ENCODE measurements around the gene SPAG7. TPM values are rescaled to one million over a fixed set of nuclear protein-coding genes. Genes with fewer than 3 reads are reported as not detected.

Gene SPAG7
- polyA plus RNA-seq (2013, experiment 1 of 2), result 101 TPM
- 98.2 TPM for polyA plus RNA-seq (2013, experiment 2 of 2)

GRCh38 chr17:4967539-4968485, at the start of gene SPAG7:
Gene SPAG7, minus strand, starts transcription at chr17:4967817. Its CDS starts 13 bp downstream, at chr17:4967804.
- peak within 1 kb of the TSS; percentile 99 for H2AK5ac ChIP-seq (ENCODE audit: low read depth, low read length)
- H3K23ac ChIP-seq (ENCODE audit: low read depth, low read length, poor library complexity), result peak within 1 kb of the TSS; percentile 81
- H2BK5ac ChIP-seq (ENCODE audit: low read length), result peak within 1 kb of the TSS; percentile 97
- H3K9me3 ChIP-seq (replicated peaks in 1 of 2; ENCODE audit: control insufficient read depth in 2 of 2, insufficient read depth in 1 of 2, low read depth in 1 of 2, low read length in 2 of 2), result peaks cover 3 to 9% of the 10 kb centered on the region in 2 donors
- no peaks in the 10 kb centered on the region for H3K27me3 ChIP-seq (ENCODE audit: control insufficient read depth in 3 of 3, insufficient read depth in 3 of 3, low read depth in 1 of 3, low read length in 3 of 3)
- peak within 1 kb of the TSS; percentile 99 for H3K18ac ChIP-seq (ENCODE audit: low read length)
- H3K9ac ChIP-seq (ENCODE audit: low read depth, low read length, poor library complexity), result peak within 1 kb of the TSS; percentile 94
- peak within 1 kb of the TSS; percentile 94 for H3K14ac ChIP-seq (ENCODE audit: low read length)
- H2BK15ac ChIP-seq (ENCODE audit: low read length), result peak within 1 kb of the TSS; percentile 98
- peak within 1 kb of the TSS; percentile 95 for H3K4me2 ChIP-seq (ENCODE audit: insufficient read depth, low read length, poor library complexity, severe bottlenecking)
- H2BK120ac ChIP-seq (ENCODE audit: low read depth, low read length), result peak within 1 kb of the TSS; percentile 67
- H4K91ac ChIP-seq (ENCODE audit: low read depth, low read length, poor library complexity), result peak within 1 kb of the TSS; percentile 69
- peaks cover 6 to 15% of the 10 kb centered on the region in 2 donors for H3K4me1 ChIP-seq (ENCODE audit: control insufficient read depth in 2 of 2, insufficient read depth in 1 of 2, low read depth in 1 of 2, low read length in 2 of 2)
- H4K8ac ChIP-seq (ENCODE audit: low read depth, low read length), result peak within 1 kb of the TSS; percentile 99
- peaks cover 8 to 32% of the 10 kb centered on the region in 2 donors for H3K36me3 ChIP-seq (replicated peaks in 1 of 2; ENCODE audit: control insufficient read depth in 2 of 2, insufficient read depth in 2 of 2, low read length in 2 of 2)
- peak within 1 kb of the TSS; percentile 98 for H3K27ac ChIP-seq (replicated peaks; ENCODE audit: low read length)
- peak within 1 kb of the TSS; percentile 67 to 91 for H3K4me3 ChIP-seq (ENCODE audit: low read length in 2 of 2)
- no peak within 1 kb of the TSS for H2BK12ac ChIP-seq (ENCODE audit: low read length)
- WGBS, 2 donors (ENCODE audit: extremely low coverage in 2 of 2, insufficient read length in 2 of 2, insufficient replicate concordance in 1 of 2), result no CpG with 5 or more reads among the region's 66 CpGs
- H3K79me1 ChIP-seq (ENCODE audit: low read depth, low read length), result peaks cover 2% of the 10 kb centered on the region
- peak within 1 kb of the TSS; percentile 84 for H2AFZ ChIP-seq (ENCODE audit: low read length)
- peak; percentile 99 for DNase-seq (ENCODE audit: low spot score)
- H3K4ac ChIP-seq (ENCODE audit: low read length), result peak within 1 kb of the TSS; percentile 90

DNA sequence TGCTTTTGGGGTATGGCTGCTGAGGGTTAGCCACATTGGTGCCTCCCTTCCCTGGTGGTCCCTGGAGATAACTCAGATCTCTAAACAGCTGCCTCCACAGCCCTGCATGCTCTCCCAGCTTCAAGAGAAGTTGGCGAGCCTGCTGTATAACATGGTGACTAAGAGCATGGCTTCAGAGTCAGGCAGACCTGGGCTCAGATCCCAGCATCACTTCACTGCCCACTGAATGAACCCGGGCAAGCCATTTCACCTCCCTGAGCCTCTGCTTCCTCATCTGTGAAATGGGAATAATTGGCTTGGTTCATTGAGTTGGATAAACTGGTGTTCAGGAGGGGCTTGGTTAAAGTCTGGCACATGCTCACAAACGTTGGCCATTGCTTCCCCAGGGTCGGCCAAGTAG, 46.7 kb upstream of the SPAG7 start:
- Histone ChIP-seq H3K23ac (ENCODE audit: low read depth, low read length, poor library complexity) (peak overlapping the region; percentile 18), H3K4ac (ENCODE audit: low read length) (no peak overlapping the region), H3K27me3 (ENCODE audit: control insufficient read depth in 3 of 3, insufficient read depth in 3 of 3, low read depth in 1 of 3, low read length in 3 of 3) (no peaks in the 10 kb centered on the region), H3K9me3 (replicated peaks in 1 of 2; ENCODE audit: control insufficient read depth in 2 of 2, insufficient read depth in 1 of 2, low read depth in 1 of 2, low read length in 2 of 2) (no peaks in the 10 kb centered on the region), H2BK12ac (ENCODE audit: low read length) (no peak overlapping the region), H2AK5ac (ENCODE audit: low read depth, low read length) (no peak overlapping the region), H4K91ac (ENCODE audit: low read depth, low read length, poor library complexity) (no peak overlapping the region), H3K79me1 (ENCODE audit: low read depth, low read length) (peaks cover 4% of the 10 kb centered on the region), H3K4me2 (ENCODE audit: insufficient read depth, low read length, poor library complexity, severe bottlenecking) (no peak overlapping the region), H3K18ac (ENCODE audit: low read length) (no peak overlapping the region), H4K8ac (ENCODE audit: low read depth, low read length) (no peak overlapping the region), H3K9ac (ENCODE audit: low read depth, low read length, poor library complexity) (no peak overlapping the region), H3K14ac (ENCODE audit: low read length) (no peak overlapping the region), H2BK120ac (ENCODE audit: low read depth, low read length) (no peak overlapping the region), H3K4me3 (ENCODE audit: low read length in 2 of 2) (no peak overlapping the region), H2BK15ac (ENCODE audit: low read length) (no peak overlapping the region), H3K36me3 (replicated peaks in 1 of 2; ENCODE audit: control insufficient read depth in 2 of 2, insufficient read depth in 2 of 2, low read length in 2 of 2) (peaks cover 32 to 80% of the 10 kb centered on the region in 2 donors), H2AFZ (ENCODE audit: low read length) (no peak overlapping the region), H2BK5ac (ENCODE audit: low read length) (no peak overlapping the region), H3K27ac (replicated peaks; ENCODE audit: low read length) (no peak overlapping the region), H3K4me1 (ENCODE audit: control insufficient read depth in 2 of 2, insufficient read depth in 1 of 2, low read depth in 1 of 2, low read length in 2 of 2) (no peaks in the 10 kb centered on the region)
- DNase-seq (ENCODE audit: low spot score), result no peak
- WGBS, 2 donors (ENCODE audit: extremely low coverage in 2 of 2, insufficient read length in 2 of 2, insufficient replicate concordance in 1 of 2), result no CpG with 5 or more reads among the region's 4 CpGs

GRCh38 chr17:5011928-5012327, 44.3 kb upstream of the SPAG7 start:
- H4K8ac ChIP-seq (ENCODE audit: low read depth, low read length), result no peak overlapping the region
- no peak overlapping the region for H2AFZ ChIP-seq (ENCODE audit: low read length)
- no peak overlapping the region for H3K23ac ChIP-seq (ENCODE audit: low read depth, low read length, poor library complexity)
- H3K79me1 ChIP-seq (ENCODE audit: low read depth, low read length), result peaks cover 7% of the 10 kb centered on the region
- H2AK5ac ChIP-seq (ENCODE audit: low read depth, low read length), result no peak overlapping the region
- H3K27ac ChIP-seq (replicated peaks; ENCODE audit: low read length), result no peak overlapping the region
- H3K18ac ChIP-seq (ENCODE audit: low read length), result no peak overlapping the region
- peaks cover 40 to 86% of the 10 kb centered on the region in 2 donors for H3K36me3 ChIP-seq (replicated peaks in 1 of 2; ENCODE audit: control insufficient read depth in 2 of 2, insufficient read depth in 2 of 2, low read length in 2 of 2)
- DNase-seq (ENCODE audit: low spot score), result no peak
- no peaks in the 10 kb centered on the region for H3K9me3 ChIP-seq (replicated peaks in 1 of 2; ENCODE audit: control insufficient read depth in 2 of 2, insufficient read depth in 1 of 2, low read depth in 1 of 2, low read length in 2 of 2)
- no peak overlapping the region for H3K4me2 ChIP-seq (ENCODE audit: insufficient read depth, low read length, poor library complexity, severe bottlenecking)
- H3K4me3 ChIP-seq (ENCODE audit: low read length in 2 of 2), result no peak overlapping the region
- H3K27me3 ChIP-seq (ENCODE audit: control insufficient read depth in 3 of 3, insufficient read depth in 3 of 3, low read depth in 1 of 3, low read length in 3 of 3), result no peaks in the 10 kb centered on the region
- H2BK12ac ChIP-seq (ENCODE audit: low read length), result no peak overlapping the region
- H2BK15ac ChIP-seq (ENCODE audit: low read length), result no peak overlapping the region
- no peak overlapping the region for H3K14ac ChIP-seq (ENCODE audit: low read length)
- no peak overlapping the region for H3K4ac ChIP-seq (ENCODE audit: low read length)
- no peak overlapping the region for H4K91ac ChIP-seq (ENCODE audit: low read depth, low read length, poor library complexity)
- no peaks in the 10 kb centered on the region for H3K4me1 ChIP-seq (ENCODE audit: control insufficient read depth in 2 of 2, insufficient read depth in 1 of 2, low read depth in 1 of 2, low read length in 2 of 2)
- H3K9ac ChIP-seq (ENCODE audit: low read depth, low read length, poor library complexity), result peak overlapping the region; percentile 39
- no CpG with 5 or more reads among the region's 6 CpGs for WGBS, 2 donors (ENCODE audit: extremely low coverage in 2 of 2, insufficient read length in 2 of 2, insufficient replicate concordance in 1 of 2)
- H2BK5ac ChIP-seq (ENCODE audit: low read length), result no peak overlapping the region
- H2BK120ac ChIP-seq (ENCODE audit: low read depth, low read length), result no peak overlapping the region

DNA sequence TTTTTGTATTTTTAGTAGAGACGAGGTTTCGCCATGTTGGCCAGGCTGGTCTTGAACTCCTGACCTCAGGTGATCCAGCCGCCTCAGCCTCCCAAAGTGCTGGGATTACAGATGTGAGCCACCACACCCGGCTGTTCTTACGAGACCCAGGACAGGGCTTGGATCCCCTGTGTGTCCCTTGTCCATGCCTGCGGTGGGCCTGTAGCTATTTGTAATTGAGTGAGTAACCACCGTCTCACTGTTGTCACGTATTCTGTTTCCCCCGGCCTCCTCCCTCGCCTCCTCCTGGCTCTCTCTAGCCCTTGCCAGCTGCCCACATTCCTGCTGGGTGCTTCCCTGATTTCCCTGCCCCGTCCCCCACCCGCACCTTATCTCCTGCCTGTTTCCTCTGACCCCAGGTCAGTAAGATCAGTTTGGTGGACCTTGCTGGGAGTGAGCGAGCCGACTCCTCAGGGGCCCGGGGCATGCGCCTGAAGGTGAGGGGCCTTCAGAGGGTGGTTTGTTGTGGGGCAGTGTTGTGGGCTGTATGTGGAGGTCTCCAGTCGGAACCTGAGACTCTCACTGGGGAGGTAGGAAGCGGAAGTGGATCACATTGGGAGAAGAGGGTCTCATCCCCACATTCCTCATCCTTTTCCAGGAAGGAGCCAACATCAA, 35.7 kb upstream of the SPAG7 start:
- no peak overlapping the region for H2BK15ac ChIP-seq (ENCODE audit: low read length)
- H3K18ac ChIP-seq (ENCODE audit: low read length), result no peak overlapping the region
- H3K79me1 ChIP-seq (ENCODE audit: low read depth, low read length), result peaks cover 11% of the 10 kb centered on the region
- no peak overlapping the region for H2BK5ac ChIP-seq (ENCODE audit: low read length)
- H2BK12ac ChIP-seq (ENCODE audit: low read length), result no peak overlapping the region
- H3K4ac ChIP-seq (ENCODE audit: low read length), result no peak overlapping the region
- no peak overlapping the region for H2AK5ac ChIP-seq (ENCODE audit: low read depth, low read length)
- H3K36me3 ChIP-seq (replicated peaks in 1 of 2; ENCODE audit: control insufficient read depth in 2 of 2, insufficient read depth in 2 of 2, low read length in 2 of 2), result peaks cover 52 to 80% of the 10 kb centered on the region in 2 donors
- no peak overlapping the region for H2AFZ ChIP-seq (ENCODE audit: low read length)
- H3K4me3 ChIP-seq (ENCODE audit: low read length in 2 of 2), result no peak overlapping the region
- DNase-seq (ENCODE audit: low spot score), result no peak
- H3K9ac ChIP-seq (ENCODE audit: low read depth, low read length, poor library complexity), result peak overlapping the region; percentile 34
- H4K91ac ChIP-seq (ENCODE audit: low read depth, low read length, poor library complexity), result no peak overlapping the region
- no peak overlapping the region for H2BK120ac ChIP-seq (ENCODE audit: low read depth, low read length)
- no peak overlapping the region for H3K23ac ChIP-seq (ENCODE audit: low read depth, low read length, poor library complexity)
- H3K27ac ChIP-seq (replicated peaks; ENCODE audit: low read length), result no peak overlapping the region
- no peaks in the 10 kb centered on the region for H3K27me3 ChIP-seq (ENCODE audit: control insufficient read depth in 3 of 3, insufficient read depth in 3 of 3, low read depth in 1 of 3, low read length in 3 of 3)
- WGBS, 2 donors (ENCODE audit: extremely low coverage in 2 of 2, insufficient read length in 2 of 2, insufficient replicate concordance in 1 of 2), result no CpG with 5 or more reads among the region's 18 CpGs
- no peaks in the 10 kb centered on the region for H3K9me3 ChIP-seq (replicated peaks in 1 of 2; ENCODE audit: control insufficient read depth in 2 of 2, insufficient read depth in 1 of 2, low read depth in 1 of 2, low read length in 2 of 2)
- H3K4me2 ChIP-seq (ENCODE audit: insufficient read depth, low read length, poor library complexity, severe bottlenecking), result no peak overlapping the region
- H3K14ac ChIP-seq (ENCODE audit: low read length), result no peak overlapping the region
- peaks cover 4 to 14% of the 10 kb centered on the region in 2 donors for H3K4me1 ChIP-seq (ENCODE audit: control insufficient read depth in 2 of 2, insufficient read depth in 1 of 2, low read depth in 1 of 2, low read length in 2 of 2)
- H4K8ac ChIP-seq (ENCODE audit: low read depth, low read length), result no peak overlapping the region

All from neuronal stem cell (in vitro differentiated cells).